ENCODE measurements around the gene CLDND2. TPM values are rescaled to one million over a fixed set of nuclear protein-coding genes. Genes with fewer than 3 reads are reported as not detected.
"Not testable (repeated sequence)": the region's sequence is repeated elsewhere in the genome, so short reads cannot be mapped to it uniquely, and the experiment has no call there.

CLDND2 gene, protein sequence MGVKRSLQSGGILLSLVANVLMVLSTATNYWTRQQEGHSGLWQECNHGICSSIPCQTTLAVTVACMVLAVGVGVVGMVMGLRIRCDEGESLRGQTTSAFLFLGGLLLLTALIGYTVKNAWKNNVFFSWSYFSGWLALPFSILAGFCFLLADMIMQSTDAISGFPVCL
- 1 to 10 TPM; 1.3 to 2.1 (median 1.3) TPM for total RNA-seq
- long read RNA-seq, donor 1, partial matches to known transcripts, result 1 of 1 reads
- long read RNA-seq, donor 1, other reads (novel, unspliced or antisense), result 0 of 1 reads
- long read RNA-seq, donor 2, partial matches to known transcripts, result 0 of 1 reads
- long read RNA-seq, donor 2, other reads (novel, unspliced or antisense), result 1 of 1 reads

DNA sequence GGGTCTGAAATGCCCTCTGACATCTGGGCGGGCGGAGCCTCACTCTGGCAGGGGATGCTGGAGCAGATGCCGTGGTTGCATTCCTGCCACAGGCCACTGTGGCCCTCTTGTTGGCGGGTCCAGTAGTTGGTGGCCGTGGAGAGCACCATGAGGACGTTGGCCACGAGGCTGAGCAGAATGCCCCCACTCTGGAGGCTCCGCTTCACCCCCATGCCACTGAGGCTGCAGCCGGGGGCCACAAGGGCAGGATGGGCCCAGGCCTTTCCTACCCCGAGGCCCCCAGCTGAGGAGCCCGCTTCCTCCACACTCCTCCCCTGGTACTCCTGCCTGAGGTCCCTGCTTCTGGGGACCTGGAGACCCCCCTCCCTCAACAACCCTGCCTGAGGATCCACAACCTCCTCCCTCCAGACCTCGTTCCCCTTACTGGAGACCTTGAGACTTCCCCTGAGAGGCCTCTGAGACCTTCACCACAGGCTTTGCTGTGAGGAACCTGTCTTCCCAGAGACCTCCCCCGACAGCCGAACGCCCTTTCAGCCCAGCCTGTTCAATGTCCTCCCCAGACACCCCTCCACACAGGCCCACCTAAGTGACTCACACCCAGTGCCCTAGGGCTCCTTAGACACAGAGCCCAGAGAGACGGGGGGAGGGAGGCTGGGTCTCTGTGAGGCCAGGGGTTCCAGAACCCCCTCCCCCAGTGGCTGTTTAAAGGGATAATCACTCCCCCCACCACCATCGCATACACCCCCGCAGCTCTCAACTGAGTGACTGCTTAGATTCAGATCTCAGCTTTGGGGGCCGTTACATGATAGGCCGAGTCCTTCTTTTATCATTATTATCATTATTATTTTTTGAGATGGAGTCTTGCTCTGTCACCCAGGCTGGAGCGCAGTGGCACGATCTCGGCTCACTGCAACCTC is at the start of gene CLDND2:
TSS of gene CLDND2 (minus strand) at position 638 of the 917 bp plus-strand sequence. CDS start at position 212, 426 bp downstream.
- no peak for TF ChIP-seq CTCF (IDR thresholded peaks at IDR 0.05)
- DNase-seq (peak in 1 of 3 donors; percentile 29), ATAC-seq (no peak)
- intact Hi-C loops (cut with DNase I, micrococcal nuclease), result no loop called here
- peaks cover 17% of the 10 kb centered on the region for H3K4me1 ChIP-seq (ENCODE audit: low read depth)
- H3K9me3 ChIP-seq, result no peaks in the 10 kb centered on the region
- no peaks in the 10 kb centered on the region for H3K36me3 ChIP-seq (ENCODE audit: low read depth)
- peak within 1 kb of the TSS; percentile 45 for H3K4me3 ChIP-seq

DNA sequence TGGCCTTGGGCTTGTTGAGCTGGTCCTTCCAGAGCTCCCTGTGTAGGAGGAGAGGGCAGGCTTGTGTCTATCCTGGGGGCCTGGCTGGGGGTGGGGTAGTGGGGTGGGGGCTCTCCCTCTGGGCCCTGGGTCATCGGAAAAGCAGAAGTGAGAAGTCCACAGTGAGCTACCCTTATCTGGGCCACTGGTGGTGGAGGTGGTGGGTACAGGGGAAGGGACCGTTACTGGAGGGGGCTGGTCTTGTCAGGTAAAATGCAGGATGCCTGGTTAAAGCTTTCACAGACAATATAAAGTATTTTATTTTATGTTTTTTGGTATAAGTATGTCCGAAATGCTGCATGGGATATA is 49.0 kb upstream of the CLDND2 start:
- Histone ChIP-seq H3K36me3 (ENCODE audit: low read depth) (no peaks in the 10 kb centered on the region), H3K4me1 (ENCODE audit: low read depth) (no peaks in the 10 kb centered on the region), H3K4me3 (no peak overlapping the region), H3K9me3 (no peaks in the 10 kb centered on the region)
- ATAC-seq (peak; percentile 38), DNase-seq (no peak)
- intact Hi-C loops (cut with DNase I, micrococcal nuclease), result no loop called here
- TF ChIP-seq CTCF (IDR thresholded peaks at IDR 0.05), result no peak

GRCh38 chr19:51417107-51417809 is 48.5 kb upstream of the CLDND2 start, which contains the start of gene SIGLEC10:
SIGLEC10 (minus strand) TSS chr19:51417642; CDS start chr19:51417581, 61 bp downstream.
- intact Hi-C loops (cut with DNase I, micrococcal nuclease), result no loop called here
- TF ChIP-seq CTCF (IDR thresholded peaks at IDR 0.05), result no peak
- peak in 2 of 3 donors; percentile 54 to 79 for DNase-seq
- peak; percentile 76 for ATAC-seq
- H3K4me1 ChIP-seq (ENCODE audit: low read depth), result no peaks in the 10 kb centered on the region
- no peak within 1 kb of the TSS for H3K4me3 ChIP-seq
- no peaks in the 10 kb centered on the region for H3K9me3 ChIP-seq
- no peaks in the 10 kb centered on the region for H3K36me3 ChIP-seq (ENCODE audit: low read depth)

DNA sequence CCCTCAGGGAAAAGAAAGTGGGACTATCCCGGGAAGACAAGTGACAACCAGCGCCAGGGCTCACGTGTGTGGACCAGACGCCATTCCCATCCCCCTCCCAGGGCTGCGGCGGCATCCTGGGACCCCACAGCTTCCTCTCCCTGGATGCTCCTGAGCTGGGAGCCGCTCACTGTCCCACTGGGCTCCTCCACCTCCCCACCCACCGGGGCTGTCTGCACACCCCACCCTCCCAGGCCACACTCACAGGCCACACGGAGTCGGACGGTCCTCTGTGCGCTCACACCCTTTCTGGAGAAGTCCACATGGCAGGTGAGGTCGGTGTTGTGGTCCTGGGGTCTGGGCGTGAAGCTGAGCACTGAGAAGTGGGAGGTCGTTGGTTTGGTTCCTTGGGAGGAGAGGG is 47.6 kb upstream of the CLDND2 start:
- H3K9me3 ChIP-seq; DNase-seq; H3K36me3 ChIP-seq (ENCODE audit: low read depth); ATAC-seq; intact Hi-C loops (cut with DNase I, micrococcal nuclease); H3K4me1 ChIP-seq (ENCODE audit: low read depth); H3K4me3 ChIP-seq: not testable (repeated sequence)

DNA sequence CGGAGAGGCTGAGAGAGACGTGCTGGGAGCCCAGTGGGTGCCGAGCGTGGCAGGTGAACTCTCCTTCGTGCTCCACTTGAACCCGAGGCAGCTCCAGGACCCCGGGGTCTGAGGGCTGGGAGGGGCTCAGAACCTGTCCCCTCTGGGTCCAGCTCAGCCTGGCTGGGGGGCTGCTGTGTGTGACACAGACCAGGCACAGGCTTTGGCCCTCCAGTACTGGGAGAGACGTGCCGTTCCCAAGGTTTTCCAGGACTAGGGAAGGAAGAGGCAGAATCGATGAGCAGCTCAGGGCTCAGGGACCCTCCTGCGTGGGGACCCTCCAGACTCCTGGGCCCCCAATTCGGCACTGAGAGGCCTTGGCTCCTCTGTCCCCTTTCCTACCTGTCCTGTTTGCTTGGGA is 46.4 kb upstream of the CLDND2 start:
- Histone ChIP-seq H3K4me3 (no peak overlapping the region), H3K4me1 (ENCODE audit: low read depth) (no peaks in the 10 kb centered on the region), H3K36me3 (ENCODE audit: low read depth) (no peaks in the 10 kb centered on the region), H3K9me3 (no peaks in the 10 kb centered on the region)
- ATAC-seq (no peak), DNase-seq (no peak)
- TF ChIP-seq CTCF (IDR thresholded peaks at IDR 0.05), result no peak
- intact Hi-C loops (cut with DNase I, micrococcal nuclease), result no loop called here

Measured in mucosa of descending colon (tissue), 3 donors.